A673 (cell line): ENCODE measurements around the gene PDE5A.

Source experiments
- CTCF ChIP-seq: fragments of 300-800, 200-600 bp; sonication (generic); conservative IDR thresholded peaks from 2 replicates; pipeline ENCODE4 v1.5.1; 2017; ENCODE audit warnings: low read depth, mild to moderate bottlenecking, antibody characterized with exemption, low read length, moderate library complexity, mixed read lengths
- EZH2 ChIP-seq: fragments of 200-600 bp; sonication (generic); IDR thresholded peaks from 2 replicates; pipeline ENCODE4 v1.6.1; 2017; ENCODE audit warnings: borderline replicate concordance, low read depth, mild to moderate bottlenecking, mixed read lengths, antibody characterized with exemption, low read length; ENCODE audit not compliant: poor library complexity, severe bottlenecking

- TF ChIP-seq CTCF (no peak), EZH2 (no peak)
Measured at GRCh38 chr4:119626943-119627266, 1.7 kb downstream of the PDE5A start.
